H7 (cell line): ENCODE results near the gene EIF4G3. TPM values are rescaled to one million over a fixed set of nuclear protein-coding genes. Genes with fewer than 3 reads are reported as not detected.
"Not testable (repeated sequence)": the region's sequence is repeated elsewhere in the genome, so short reads cannot be mapped to it uniquely, and the experiment has no call there.

ENCODE experiments used
- DNase-seq: peaks from one replicate; pipeline ENCODE4 v3.0.0; 2012
- H3K27me3 ChIP-seq: 2 replicates; pipeline ENCODE4 v1.6.0; 2011; ENCODE audit warnings: mild to moderate bottlenecking, low read length; ENCODE audit not compliant: control insufficient read depth, insufficient read depth
- H3K36me3 ChIP-seq: replicated peaks from 2 replicates; pipeline ENCODE4 v1.5.1; 2011; ENCODE audit warnings: low read length; ENCODE audit not compliant: control insufficient read depth, insufficient read depth
- H3K4me3 ChIP-seq: 2 replicates; pipeline ENCODE4 v1.5.1; 2011; ENCODE audit warnings: low read depth, mild to moderate bottlenecking, control low read depth, low read length, moderate library complexity; ENCODE audit not compliant: insufficient read depth
- total RNA-seq: library from RNA; depleted of rRNA; stranded (reverse); fragments of >200 nt; shearing (Covaris generic); gene quantifications from 2 replicates; pipeline ENCODE4 v1.2.3, GENCODE V29; 2014

Gene EIF4G3
- total RNA-seq, 1 experiment from 2014 or later = 56.7 TPM

- no peak for DNase-seq
- no peaks in the 10 kb centered on the region for H3K27me3 ChIP-seq
These were observed 78.3 kb downstream of the EIF4G3 start for GRCh38 chr1:21098186-21098915.

GRCh38 chr1:21097729-21098128 is 79.0 kb downstream of the EIF4G3 start:
- no peak for DNase-seq
- Histone ChIP-seq H3K36me3 (no peaks in the 10 kb centered on the region), H3K4me3 (no peak overlapping the region), H3K27me3 (no peaks in the 10 kb centered on the region)

More at GRCh38 chr1:21098186-21098915, 78.3 kb downstream of the EIF4G3 start:
- H3K4me3 ChIP-seq = no peak overlapping the region
- no peaks in the 10 kb centered on the region for H3K36me3 ChIP-seq

GRCh38 chr1:21095976-21096375 is 80.7 kb downstream of the EIF4G3 start:
- Histone ChIP-seq H3K27me3 (no peaks in the 10 kb centered on the region), H3K36me3 (no peaks in the 10 kb centered on the region), H3K4me3 (no peak overlapping the region)
- no peak for DNase-seq

- not testable (repeated sequence) for H3K4me3 ChIP-seq, H3K36me3 ChIP-seq, H3K27me3 ChIP-seq, DNase-seq
These were observed 82.4 kb downstream of the EIF4G3 start for GRCh38 chr1:21094282-21094681.

GRCh38 chr1:21093271-21093958 is 83.3 kb downstream of the EIF4G3 start:
- not testable (repeated sequence) for H3K4me3 ChIP-seq, DNase-seq, H3K27me3 ChIP-seq, H3K36me3 ChIP-seq

GRCh38 chr1:21092545-21092944 is 84.2 kb downstream of the EIF4G3 start:
- H3K36me3 ChIP-seq, H3K4me3 ChIP-seq, DNase-seq, H3K27me3 ChIP-seq: not testable (repeated sequence)

- not testable (repeated sequence) for H3K27me3 ChIP-seq, H3K4me3 ChIP-seq, H3K36me3 ChIP-seq, DNase-seq
These were observed 85.5 kb downstream of the EIF4G3 start for GRCh38 chr1:21091053-21091690.

- DNase-seq = no peak
- no peaks in the 10 kb centered on the region for H3K27me3 ChIP-seq
- no peak overlapping the region for H3K4me3 ChIP-seq
- H3K36me3 ChIP-seq = no peaks in the 10 kb centered on the region; the same call in 1 of the 2 replicates
These were observed 86.2 kb downstream of the EIF4G3 start for GRCh38 chr1:21090463-21090862.

GRCh38 chr1:21089731-21090130 is 87.0 kb downstream of the EIF4G3 start:
- no peak for DNase-seq
- Histone ChIP-seq H3K36me3 (no peaks in the 10 kb centered on the region; the same call in 1 of the 2 replicates), H3K27me3 (no peaks in the 10 kb centered on the region), H3K4me3 (no peak overlapping the region)

- Histone ChIP-seq H3K4me3 (no peak overlapping the region), H3K36me3 (no peaks in the 10 kb centered on the region; the same call in 1 of the 2 replicates), H3K27me3 (no peaks in the 10 kb centered on the region)
- DNase-seq = no peak
These were observed 87.4 kb downstream of the EIF4G3 start for GRCh38 chr1:21089299-21089698.

- H3K27me3 ChIP-seq = no peaks in the 10 kb centered on the region
- no peak overlapping the region for H3K4me3 ChIP-seq
- no peaks in the 10 kb centered on the region; the same call in 1 of the 2 replicates for H3K36me3 ChIP-seq
- no peak for DNase-seq
These were observed 92.4 kb downstream of the EIF4G3 start for GRCh38 chr1:21084111-21084810.

- Histone ChIP-seq H3K36me3 (no peaks in the 10 kb centered on the region; the same call in 1 of the 2 replicates), H3K27me3 (no peaks in the 10 kb centered on the region), H3K4me3 (no peak overlapping the region)
- no peak for DNase-seq
These were observed 94.6 kb downstream of the EIF4G3 start for GRCh38 chr1:21082073-21082472.

- no peak for DNase-seq
- no peaks in the 10 kb centered on the region for H3K27me3 ChIP-seq
- no peak overlapping the region for H3K4me3 ChIP-seq
- no peaks in the 10 kb centered on the region for H3K36me3 ChIP-seq
These were observed 99.6 kb downstream of the EIF4G3 start for GRCh38 chr1:21077085-21077484.

GRCh38 chr1:21072721-21073120 is 104.0 kb downstream of the EIF4G3 start:
- Histone ChIP-seq H3K36me3 (no peaks in the 10 kb centered on the region), H3K4me3 (no peak overlapping the region), H3K27me3 (no peaks in the 10 kb centered on the region)
- no peak for DNase-seq
